Measurements from ENCODE around the gene EIF2AK2. TPM values are rescaled to one million over a fixed set of nuclear protein-coding genes. Genes with fewer than 3 reads are reported as not detected.

EIF2AK2 gene
- total and polyA plus RNA-seq, 2 experiments from 2014 or later, result 33.8 to 35.5 TPM

- Histone ChIP-seq H3K9me2 (ENCODE audit: insufficient read depth) (no peaks in the 10 kb centered on the region), H3K79me2 (replicated peaks; ENCODE audit: insufficient read depth) (peaks cover 67% of the 10 kb centered on the region), H4K20me1 (replicated peaks; ENCODE audit: insufficient read depth) (no peaks in the 10 kb centered on the region), H3K4me3 (no peak overlapping the region), H3K36me3 (ENCODE audit: insufficient read depth) (peaks cover 55% of the 10 kb centered on the region), H3K27ac (ENCODE audit: low read depth) (peak overlapping the region; percentile 97), H3K4me1 (ENCODE audit: insufficient read depth) (peaks cover 36% of the 10 kb centered on the region), H3K4me2 (no peak overlapping the region), H3K27me3 (ENCODE audit: insufficient read depth) (no peaks in the 10 kb centered on the region), H2AFZ (no peak overlapping the region), H3F3A (replicated peaks; ENCODE audit: low read depth) (peaks cover 23% of the 10 kb centered on the region)
- DNase-seq (ENCODE audit: low spot score) (no peak), ATAC-seq (no peak)
- H3K27me3 Mint-ChIP-seq (ENCODE audit: insufficient read depth, low read depth, poor library complexity), result peaks cover 46% of the 10 kb centered on the region
- no peak overlapping the region for H3K4me3 Mint-ChIP-seq
- peaks cover 94% of the 10 kb centered on the region for H3K36me3 Mint-ChIP-seq (ENCODE audit: low read depth)
- TF ChIP-seq CTCF (conservative IDR thresholded peaks at IDR 0.05; ENCODE audit: low read depth in 2 of 2) (no peak), POLR2AphosphoS5 (IDR thresholded peaks at IDR 0.05; ENCODE audit: low read depth) (peak; percentile 29; the same call in 1 of the 2 replicates)
- H3K4me1 Mint-ChIP-seq, result peaks cover 56% of the 10 kb centered on the region
- H3K27ac Mint-ChIP-seq, result 0 out of 2 replicates have a peak overlapping the region, but pooled peaks have one; percentile 43
- H3K9me3 Mint-ChIP-seq, result peaks cover 64% of the 10 kb centered on the region
These were observed 46.9 kb upstream of the EIF2AK2 start for GRCh38 chr2:37203708-37204107.

GRCh38 chr2:37201766-37202165 is 45.0 kb upstream of the EIF2AK2 start:
- Histone ChIP-seq H3K27ac (ENCODE audit: low read depth) (peak overlapping the region; percentile 89), H3K36me3 (ENCODE audit: insufficient read depth) (peaks cover 37% of the 10 kb centered on the region)
- TF ChIP-seq ZNF462 (CRISPR knock-in tag; IDR thresholded peaks at IDR 0.05), result no peak
- no peak for TF ChIP-seq STAT1 (IDR thresholded peaks at IDR 0.05; ENCODE audit: unreplicated experiment)
- TF ChIP-seq ZNF114 (CRISPR knock-in tag; IDR thresholded peaks at IDR 0.05), result no peak
- no peak for TF ChIP-seq CREB1 (CRISPR knock-in tag; IDR thresholded peaks at IDR 0.05; ENCODE audit: low read depth)
- TF ChIP-seq EZH2 (IDR thresholded peaks at IDR 0.05; ENCODE audit: low read depth, unreplicated experiment), result no peak
- no peak for TF ChIP-seq EZH2phosphoT487 (IDR thresholded peaks at IDR 0.05; ENCODE audit: unreplicated experiment)
- no peak for TF ChIP-seq REST (IDR thresholded peaks at IDR 0.05; ENCODE audit: unreplicated experiment)
- TF ChIP-seq ZNF331 (CRISPR knock-in tag; IDR thresholded peaks at IDR 0.05; ENCODE audit: low read depth), result no peak
- no peak for TF ChIP-seq JUNB (IDR thresholded peaks at IDR 0.05; ENCODE audit: unreplicated experiment)
- TF ChIP-seq POLR2AphosphoS5 (IDR thresholded peaks at IDR 0.05; ENCODE audit: low read depth), result no peak

More at GRCh38 chr2:37201766-37202165, 45.0 kb upstream of the EIF2AK2 start:
- H3K79me2 ChIP-seq (replicated peaks; ENCODE audit: insufficient read depth), result peaks cover 67% of the 10 kb centered on the region
- ATAC-seq, result no peak
- no peak overlapping the region for H3K4me2 ChIP-seq
- Mint-ChIP-seq H3K27ac (peak overlapping the region; percentile 74), H3K4me3 (no peak overlapping the region), H3K36me3 (ENCODE audit: low read depth) (peaks cover 83% of the 10 kb centered on the region), H3K4me1 (peaks cover 61% of the 10 kb centered on the region), H3K27me3 (ENCODE audit: insufficient read depth, low read depth, poor library complexity) (peaks cover 46% of the 10 kb centered on the region), H3K9me3 (peaks cover 44% of the 10 kb centered on the region)
- H3K4me1 ChIP-seq (ENCODE audit: insufficient read depth), result peaks cover 50% of the 10 kb centered on the region
- no peaks in the 10 kb centered on the region for H4K20me1 ChIP-seq (replicated peaks; ENCODE audit: insufficient read depth)
- H2AFZ ChIP-seq, result no peak overlapping the region
- H3K4me3 ChIP-seq, result no peak overlapping the region
- H3K27me3 ChIP-seq (ENCODE audit: insufficient read depth), result no peaks in the 10 kb centered on the region
- DNase-seq (ENCODE audit: low spot score), result no peak
- peaks cover 29% of the 10 kb centered on the region for H3F3A ChIP-seq (replicated peaks; ENCODE audit: low read depth)
- H3K9me2 ChIP-seq (ENCODE audit: insufficient read depth), result no peaks in the 10 kb centered on the region
